Stimulated activated CD4-positive, alpha-beta T cell treated with anti-CD3 and anti-CD28 coated beads, Interleukin-1b, Interleukin-23, amount 100 ng/mL, for 4 hours (primary cell): ENCODE data around the gene DOCK2.
"Not testable (repeated sequence)": the region's sequence is repeated elsewhere in the genome, so short reads cannot be mapped to it uniquely, and the experiment has no call there.

Source experiments
- DNase-seq, 2 donors: peaks; one replicate each; pipeline ENCODE4 v3.0.0-alpha.2; 2020; ENCODE audit warnings: low read depth in 2 of 2

Gene DOCK2

GRCh38 chr5:169817031-169817430, 180.0 kb downstream of the DOCK2 start:
- no peak for DNase-seq

GRCh38 chr5:169826618-169827017, 189.5 kb downstream of the DOCK2 start:
- no peak for DNase-seq

- no peak for DNase-seq
Measured at GRCh38 chr5:169827769-169828168, 190.7 kb downstream of the DOCK2 start.

- no peak for DNase-seq
Measured at GRCh38 chr5:169828385-169828784, 191.3 kb downstream of the DOCK2 start.

- no peak for DNase-seq
Measured at GRCh38 chr5:169831331-169831730, 194.3 kb downstream of the DOCK2 start.

- DNase-seq = no peak
Measured at GRCh38 chr5:169832304-169832703, 195.2 kb downstream of the DOCK2 start.

GRCh38 chr5:169832845-169833244, 195.8 kb downstream of the DOCK2 start:
- DNase-seq = no peak

- not testable (repeated sequence) for DNase-seq
Measured at GRCh38 chr5:169833681-169834292, 196.7 kb downstream of the DOCK2 start.

GRCh38 chr5:169834540-169834939, 197.5 kb downstream of the DOCK2 start:
- not testable (repeated sequence) for DNase-seq

- no peak for DNase-seq
Measured at GRCh38 chr5:169836835-169837536, 199.9 kb downstream of the DOCK2 start.

GRCh38 chr5:169837686-169838085, 200.6 kb downstream of the DOCK2 start:
- no peak for DNase-seq

- no peak for DNase-seq
Measured at GRCh38 chr5:169838688-169839087, 201.6 kb downstream of the DOCK2 start.

GRCh38 chr5:169840405-169840804, 203.3 kb downstream of the DOCK2 start:
- no peak for DNase-seq

GRCh38 chr5:169842699-169843098, 205.6 kb downstream of the DOCK2 start:
- no peak for DNase-seq

- no peak for DNase-seq
Measured at GRCh38 chr5:169847519-169847918, 210.4 kb downstream of the DOCK2 start.

- DNase-seq = no peak
Measured at GRCh38 chr5:169848271-169848670, 211.2 kb downstream of the DOCK2 start.

GRCh38 chr5:169848792-169849191, 211.7 kb downstream of the DOCK2 start:
- DNase-seq = no peak

- DNase-seq = no peak
Measured at GRCh38 chr5:169850409-169850808, 213.3 kb downstream of the DOCK2 start.

GRCh38 chr5:169851321-169851850, 214.3 kb downstream of the DOCK2 start:
- DNase-seq = no peak

- DNase-seq = no peak
Measured at GRCh38 chr5:169856571-169856970, 219.5 kb downstream of the DOCK2 start.

- no peak for DNase-seq
Measured at GRCh38 chr5:169860585-169860984, 223.5 kb downstream of the DOCK2 start.

GRCh38 chr5:169861433-169861832, 224.4 kb downstream of the DOCK2 start:
- no peak for DNase-seq

GRCh38 chr5:169861934-169862333, 224.9 kb downstream of the DOCK2 start:
- DNase-seq = no peak
